Effector memory CD8-positive, alpha-beta T cell (primary cell): ENCODE measurements around the gene CCDC197.

ENCODE experiments used
- ATAC-seq: fragments of 150-1000 bp; cut with Tn5 transposase; replicated peaks from 2 replicates; pipeline ENCODE4 v1.10.0; 2021; ENCODE audit warnings: mild to moderate bottlenecking, moderate library complexity
- DNase-seq, 3 experiments: peaks; one replicate each; pipeline ENCODE4 v3.0.0; 2021
- H3K27ac Mint-ChIP-seq, 2 donors: one replicate each; pipeline ENCODE4 v1.8.0; 2022; ENCODE audit warnings: mild to moderate bottlenecking in 2 of 2, mixed read lengths in 2 of 2, moderate library complexity in 2 of 2
- H3K27me3 Mint-ChIP-seq, 2 donors: one replicate each; pipeline ENCODE4 v1.8.0; 2022; ENCODE audit warnings: mixed read lengths in 2 of 2
- H3K36me3 Mint-ChIP-seq: one replicate; pipeline ENCODE4 v1.8.0; 2022; ENCODE audit warnings: mild to moderate bottlenecking, moderate library complexity, mixed read lengths; ENCODE audit not compliant: insufficient read depth
- H3K4me1 Mint-ChIP-seq, 2 donors: one replicate each; pipeline ENCODE4 v1.8.0; 2022; ENCODE audit warnings: low read depth in 2 of 2, mixed read lengths in 2 of 2
- H3K4me3 Mint-ChIP-seq, 2 donors: one replicate each; pipeline ENCODE4 v1.8.0; 2022; ENCODE audit warnings: mild to moderate bottlenecking in 2 of 2, mixed read lengths in 2 of 2, moderate library complexity in 2 of 2
- H3K9me3 Mint-ChIP-seq, 2 donors: one replicate each; pipeline ENCODE4 v1.8.0; 2022; ENCODE audit warnings: mixed read lengths in 2 of 2

CCDC197 gene

GRCh38 chr14:94030571-94030970 is 33.5 kb downstream of the CCDC197 start:
- no peak overlapping the region for H3K4me3 Mint-ChIP-seq
- no peak for ATAC-seq
- H3K9me3 Mint-ChIP-seq, result no peaks in the 10 kb centered on the region
- H3K27me3 Mint-ChIP-seq, result no peaks in the 10 kb centered on the region
- no peak for DNase-seq
- H3K36me3 Mint-ChIP-seq, result peaks cover 11% of the 10 kb centered on the region
- H3K27ac Mint-ChIP-seq, result no peak overlapping the region
- peaks cover 8 to 9% of the 10 kb centered on the region in 2 donors for H3K4me1 Mint-ChIP-seq

- H3K4me3 Mint-ChIP-seq, result no peak overlapping the region
- peaks cover 3 to 5% of the 10 kb centered on the region in 2 donors for H3K4me1 Mint-ChIP-seq
- DNase-seq (no peak), ATAC-seq (no peak)
- H3K9me3 Mint-ChIP-seq, result no peaks in the 10 kb centered on the region
- no peaks in the 10 kb centered on the region for H3K27me3 Mint-ChIP-seq
- H3K27ac Mint-ChIP-seq, result no peak overlapping the region
- peaks cover 13% of the 10 kb centered on the region for H3K36me3 Mint-ChIP-seq
These were observed 34.2 kb downstream of the CCDC197 start for GRCh38 chr14:94031161-94031882.

- H3K36me3 Mint-ChIP-seq, result peaks cover 17% of the 10 kb centered on the region
- H3K4me1 Mint-ChIP-seq, result peaks cover 7 to 9% of the 10 kb centered on the region in 2 donors
- H3K9me3 Mint-ChIP-seq, result no peaks in the 10 kb centered on the region
- ATAC-seq, result no peak
- H3K4me3 Mint-ChIP-seq, result no peak overlapping the region
- DNase-seq, result no peak
- H3K27ac Mint-ChIP-seq, result no peak overlapping the region
- peaks cover 0 to 4% of the 10 kb centered on the region in 2 donors for H3K27me3 Mint-ChIP-seq
These were observed 34.8 kb downstream of the CCDC197 start for GRCh38 chr14:94031883-94032279.

- Mint-ChIP-seq H3K4me3 (no peak overlapping the region), H3K27ac (no peak overlapping the region), H3K27me3 (peaks cover 0 to 4% of the 10 kb centered on the region in 2 donors), H3K36me3 (peaks cover 33% of the 10 kb centered on the region), H3K9me3 (no peaks in the 10 kb centered on the region), H3K4me1 (peaks cover 4% of the 10 kb centered on the region in 2 donors)
- DNase-seq, result no peak
- no peak for ATAC-seq
These were observed 37.8 kb downstream of the CCDC197 start for GRCh38 chr14:94034886-94035285.

- Mint-ChIP-seq H3K27ac (peak overlapping the region in 1 of 2 donors; percentile 32), H3K4me1 (peaks cover 4 to 5% of the 10 kb centered on the region in 2 donors), H3K9me3 (no peaks in the 10 kb centered on the region), H3K4me3 (no peak overlapping the region), H3K27me3 (peaks cover 0 to 4% of the 10 kb centered on the region in 2 donors), H3K36me3 (peaks cover 40% of the 10 kb centered on the region)
- ATAC-seq (peak; percentile 95), DNase-seq (peak; percentile 73 to 80 (median 75))
These were observed 39.4 kb downstream of the CCDC197 start for GRCh38 chr14:94036313-94037167.

GRCh38 chr14:94037954-94038353 is 40.9 kb downstream of the CCDC197 start:
- Mint-ChIP-seq H3K27me3 (peaks cover 0 to 4% of the 10 kb centered on the region in 2 donors), H3K9me3 (no peaks in the 10 kb centered on the region), H3K4me1 (peaks cover 4 to 7% of the 10 kb centered on the region in 2 donors), H3K4me3 (no peak overlapping the region), H3K36me3 (peaks cover 54% of the 10 kb centered on the region), H3K27ac (no peak overlapping the region)
- ATAC-seq (no peak), DNase-seq (no peak)

GRCh38 chr14:94038510-94038909 is 41.4 kb downstream of the CCDC197 start:
- Mint-ChIP-seq H3K4me3 (no peak overlapping the region), H3K27me3 (peaks cover 0 to 4% of the 10 kb centered on the region in 2 donors), H3K4me1 (peaks cover 4 to 7% of the 10 kb centered on the region in 2 donors), H3K36me3 (peaks cover 60% of the 10 kb centered on the region), H3K9me3 (no peaks in the 10 kb centered on the region), H3K27ac (no peak overlapping the region)
- ATAC-seq (no peak), DNase-seq (no peak)

- peak overlapping the region in 1 of 2 donors; percentile 49 for H3K27ac Mint-ChIP-seq
These were observed 42.0 kb downstream of the CCDC197 start for GRCh38 chr14:94038921-94039629.

GRCh38 chr14:94040247-94040646 is 43.1 kb downstream of the CCDC197 start:
- Mint-ChIP-seq H3K4me1 (peaks cover 4 to 7% of the 10 kb centered on the region in 2 donors), H3K27me3 (peaks cover 0 to 4% of the 10 kb centered on the region in 2 donors), H3K36me3 (peaks cover 77% of the 10 kb centered on the region), H3K9me3 (no peaks in the 10 kb centered on the region), H3K27ac (peak overlapping the region in 1 of 2 donors; percentile 72), H3K4me3 (no peak overlapping the region)
- no peak for DNase-seq
- ATAC-seq, result no peak

More at GRCh38 chr14:94038921-94039629, 42.0 kb downstream of the CCDC197 start:
- Mint-ChIP-seq H3K9me3 (no peaks in the 10 kb centered on the region), H3K4me3 (no peak overlapping the region), H3K36me3 (peaks cover 65% of the 10 kb centered on the region), H3K4me1 (peaks cover 4 to 7% of the 10 kb centered on the region in 2 donors), H3K27me3 (peaks cover 0 to 4% of the 10 kb centered on the region in 2 donors)
- DNase-seq (no peak), ATAC-seq (no peak)

- H3K36me3 Mint-ChIP-seq, result peaks cover 82% of the 10 kb centered on the region
- peak overlapping the region in 1 of 2 donors; percentile 72 for H3K27ac Mint-ChIP-seq
- H3K9me3 Mint-ChIP-seq, result no peaks in the 10 kb centered on the region
- ATAC-seq (no peak), DNase-seq (no peak)
- peak overlapping the region in 1 of 2 donors; percentile 16 for H3K4me3 Mint-ChIP-seq
- peaks cover 0 to 4% of the 10 kb centered on the region in 2 donors for H3K27me3 Mint-ChIP-seq
- H3K4me1 Mint-ChIP-seq, result peaks cover 4 to 7% of the 10 kb centered on the region in 2 donors
These were observed 43.7 kb downstream of the CCDC197 start for GRCh38 chr14:94040796-94041195.

- Mint-ChIP-seq H3K9me3 (no peaks in the 10 kb centered on the region), H3K4me3 (peak overlapping the region in 1 of 2 donors; percentile 39), H3K36me3 (peaks cover 86% of the 10 kb centered on the region), H3K4me1 (peaks cover 1 to 4% of the 10 kb centered on the region in 2 donors), H3K27ac (peak overlapping the region in 1 of 2 donors; percentile 88), H3K27me3 (peaks cover 0 to 1% of the 10 kb centered on the region in 2 donors)
- DNase-seq, result no peak
- peak; percentile 9 for ATAC-seq
These were observed 44.6 kb downstream of the CCDC197 start for GRCh38 chr14:94041551-94042346.

- no peak for ATAC-seq
- Mint-ChIP-seq H3K27me3 (no peaks in the 10 kb centered on the region), H3K4me3 (peak overlapping the region in 1 of 2 donors; percentile 15), H3K4me1 (peaks cover 0 to 2% of the 10 kb centered on the region in 2 donors), H3K9me3 (no peaks in the 10 kb centered on the region), H3K27ac (peak overlapping the region in 1 of 2 donors; percentile 88), H3K36me3 (peaks cover 91% of the 10 kb centered on the region)
- DNase-seq, result no peak
These were observed 45.5 kb downstream of the CCDC197 start for GRCh38 chr14:94042433-94043091.
